ENCODE results near the gene SCYGR3.
"Not testable (repeated sequence)": the region's sequence is repeated elsewhere in the genome, so short reads cannot be mapped to it uniquely, and the experiment has no call there.

Gene SCYGR3

DNA sequence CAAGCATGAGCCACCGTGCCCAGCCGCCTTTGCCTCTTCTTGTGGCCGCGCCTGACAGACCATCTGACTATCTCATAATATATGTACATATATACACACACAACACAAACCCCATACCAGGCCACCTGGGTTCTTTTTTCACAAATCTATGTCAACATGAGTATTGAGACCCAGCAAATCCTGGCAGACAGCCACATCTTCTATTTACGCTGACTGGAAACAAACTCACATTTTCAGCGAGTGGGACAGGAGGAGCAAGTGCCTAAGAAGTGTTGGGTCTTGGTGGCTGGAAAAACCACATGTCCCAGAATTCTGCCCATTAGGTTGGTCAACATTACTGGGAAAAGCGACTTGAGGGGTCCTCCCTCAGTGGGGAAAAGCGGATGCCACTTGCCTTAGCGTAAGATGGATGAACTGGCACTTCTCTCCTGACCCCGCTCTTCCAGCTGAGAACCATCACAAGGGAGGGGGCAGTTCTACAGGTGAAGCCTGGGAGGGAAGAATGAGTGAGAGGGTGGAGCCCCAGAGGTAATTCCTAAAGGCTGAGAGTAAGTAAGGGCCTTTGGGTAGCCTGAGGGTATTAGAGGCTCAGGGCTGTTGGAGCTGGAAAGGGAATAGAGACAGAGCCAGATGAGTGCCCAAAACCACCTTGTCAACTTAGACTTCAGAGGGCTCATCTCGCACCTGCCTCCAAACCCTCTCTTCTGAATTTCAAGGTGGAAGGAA, 1.9 kb downstream of the SCYGR3 start:
- DNase-seq: peak; percentile 82

GRCh38 chr2:227610123-227610522, 4.5 kb downstream of the SCYGR3 start:
- DNase-seq: no peak

GRCh38 chr2:227608561-227609338, 5.9 kb downstream of the SCYGR3 start:
- DNase-seq: peak; percentile 97

DNA sequence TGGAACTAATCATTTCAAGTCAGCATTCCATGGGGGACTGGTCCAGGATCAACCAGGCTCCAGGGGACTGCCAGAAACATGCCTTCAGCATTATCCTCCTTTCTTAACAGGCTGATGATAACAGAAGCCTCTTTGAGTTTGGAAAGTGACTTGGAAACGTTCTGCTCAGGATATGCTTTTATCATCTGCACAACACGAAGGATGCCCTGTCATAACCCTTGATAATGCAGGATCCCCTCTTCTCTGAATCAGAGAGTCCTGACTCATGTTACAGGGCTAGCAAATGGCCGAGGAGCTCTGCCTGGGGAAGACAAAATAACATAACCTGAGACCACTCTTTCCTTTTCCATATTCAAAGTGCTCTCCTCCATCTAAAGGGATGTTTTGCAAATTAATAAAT, 6.7 kb downstream of the SCYGR3 start:
- DNase-seq: peak; percentile 76

- DNase-seq: no peak
Measured at GRCh38 chr2:227606476-227606875, 8.2 kb downstream of the SCYGR3 start.

DNA sequence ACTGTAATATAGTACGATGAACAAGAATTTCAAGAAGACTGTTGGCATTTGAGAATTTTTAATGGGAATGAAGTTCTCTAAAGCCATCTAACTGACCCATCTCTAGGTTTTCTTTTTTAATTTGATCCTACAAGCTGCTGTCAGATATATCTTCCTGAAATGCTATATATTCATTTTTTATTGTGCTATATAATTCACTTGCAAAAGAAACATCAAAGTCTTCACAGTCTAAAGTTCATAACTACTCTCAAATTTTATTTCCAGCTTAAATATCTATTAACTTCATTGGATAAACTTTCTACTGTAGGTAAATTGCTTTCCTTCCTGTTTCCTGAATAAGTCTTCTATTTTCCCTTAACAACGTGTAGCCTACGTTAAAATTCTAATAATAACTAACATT, 12.3 kb downstream of the SCYGR3 start:
- DNase-seq: no peak

- DNase-seq: not testable (repeated sequence)
Measured at GRCh38 chr2:227598835-227599503, 15.7 kb downstream of the SCYGR3 start, which contains the start of gene SCYGR2. Gene SCYGR2 (plus strand): TSS chr2:227598893. CDS start chr2:227598893, 0 bp downstream.

DNA sequence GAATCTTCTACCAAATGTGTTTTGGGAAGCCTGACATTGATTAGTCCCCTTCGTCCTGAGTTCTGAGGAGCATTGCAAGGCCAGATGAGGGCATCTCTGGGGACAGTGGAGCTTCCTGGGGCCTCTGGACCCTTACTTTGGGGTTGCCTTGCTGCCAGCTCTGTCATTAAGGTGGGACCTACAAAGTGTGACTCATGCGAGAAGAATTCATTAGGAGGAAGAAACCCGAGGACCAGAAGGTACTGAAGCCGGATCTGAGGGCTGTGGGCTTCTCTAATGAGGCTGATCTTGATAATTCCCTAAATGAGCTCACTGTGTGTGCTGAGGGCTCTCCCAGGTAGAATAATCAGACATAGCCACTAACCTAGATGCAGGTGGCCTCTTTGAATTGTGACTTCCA, 16.6 kb downstream of the SCYGR3 start:
- no peak for DNase-seq

GRCh38 chr2:227597036-227597435, 17.6 kb downstream of the SCYGR3 start:
- DNase-seq: no peak

GRCh38 chr2:227595797-227596196, 18.8 kb downstream of the SCYGR3 start:
- DNase-seq: no peak

GRCh38 chr2:227592694-227593387, 21.8 kb downstream of the SCYGR3 start:
- no peak for DNase-seq

- DNase-seq: no peak
Measured at GRCh38 chr2:227582369-227582768, 32.3 kb downstream of the SCYGR3 start.

DNA sequence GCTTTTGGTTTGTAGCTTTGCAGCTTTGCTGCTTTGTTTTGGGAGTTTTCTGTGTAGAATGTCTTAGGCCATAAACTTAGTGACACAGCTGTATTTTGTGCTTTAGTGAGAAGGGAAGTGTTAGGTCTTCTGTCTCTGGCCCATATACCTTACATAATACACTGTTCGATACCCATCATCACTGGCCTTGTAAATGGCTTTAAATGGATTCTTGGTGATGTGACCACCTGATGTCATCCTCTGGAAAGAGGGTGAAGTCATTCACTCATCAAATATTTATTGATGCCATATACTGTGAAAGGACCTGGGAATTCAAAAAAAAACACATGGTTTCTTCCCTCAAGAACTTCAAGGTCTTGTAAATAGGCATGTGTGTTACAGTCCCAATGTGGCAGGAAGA, 34.8 kb downstream of the SCYGR3 start:
- DNase-seq: no peak

GRCh38 chr2:227578642-227579041, 36.0 kb downstream of the SCYGR3 start:
- no peak for DNase-seq

- no peak for DNase-seq
Measured at GRCh38 chr2:227577555-227577954, 37.1 kb downstream of the SCYGR3 start.

- DNase-seq: no peak
Measured at GRCh38 chr2:227576812-227577211, 37.8 kb downstream of the SCYGR3 start.

- DNase-seq: no peak
Measured at GRCh38 chr2:227576110-227576509, 38.5 kb downstream of the SCYGR3 start.

- no peak for DNase-seq
Measured at GRCh38 chr2:227570615-227571014, 44.0 kb downstream of the SCYGR3 start.

DNA sequence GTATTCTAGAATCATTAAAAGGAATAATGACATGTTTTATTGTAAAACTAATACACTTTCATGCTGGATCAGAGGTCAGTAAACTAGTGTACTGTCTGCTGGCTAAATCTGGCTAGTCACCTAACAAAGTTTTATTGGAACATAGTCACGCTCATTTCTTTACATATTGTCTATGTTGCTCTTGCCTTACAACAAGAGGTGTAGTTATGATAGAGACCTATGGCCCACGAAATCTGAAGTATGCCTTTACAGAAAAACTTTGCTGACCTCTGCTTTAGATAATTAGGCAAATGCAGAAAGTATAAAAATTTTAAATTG, 45.8 kb downstream of the SCYGR3 start:
- DNase-seq: no peak

GRCh38 chr2:227566012-227566411, 48.6 kb downstream of the SCYGR3 start:
- no peak for DNase-seq

DNA sequence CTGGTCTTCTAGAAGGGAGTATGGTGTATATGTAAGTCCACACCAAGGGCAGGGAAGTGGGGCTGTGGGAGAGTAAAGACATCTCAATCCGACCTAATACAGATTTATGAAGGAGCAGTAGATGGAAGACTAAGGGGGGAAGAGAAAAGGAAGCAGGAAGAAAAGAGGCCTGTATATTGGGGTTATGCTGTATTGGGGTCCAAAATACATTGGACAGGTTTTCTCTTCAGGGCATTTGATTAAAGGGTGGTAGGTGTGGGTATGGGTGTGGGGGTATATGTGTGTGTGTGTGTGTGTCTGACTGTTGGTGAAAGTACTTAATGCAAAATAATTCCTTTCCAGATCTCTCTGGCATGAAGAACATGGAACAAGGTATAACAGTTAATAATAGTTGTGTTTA, 49.6 kb downstream of the SCYGR3 start:
- DNase-seq: no peak
